NT2/D1 (cell line): ENCODE data around the gene PVALB.

Experiments
- DNase-seq: peaks from one replicate; pipeline ENCODE4 v3.0.0-alpha.2; 2011; ENCODE audit warnings: low read depth, low spot score
- H3K27me3 ChIP-seq: 2 replicates; pipeline ENCODE4 v1.6.0; 2011; ENCODE audit warnings: mild to moderate bottlenecking; ENCODE audit not compliant: insufficient read length, insufficient read depth
- H3K36me3 ChIP-seq: 2 replicates; pipeline ENCODE4 v1.6.1; 2011; ENCODE audit warnings: mild to moderate bottlenecking, low read length, mixed read lengths; ENCODE audit not compliant: insufficient read depth, insufficient read length
- H3K4me1 ChIP-seq: 2 replicates; pipeline ENCODE4 v1.5.1; 2011; ENCODE audit not compliant: insufficient read depth, insufficient read length
- H3K4me3 ChIP-seq: 2 replicates; pipeline ENCODE4 v1.5.1; 2011; ENCODE audit warnings: low read depth; ENCODE audit not compliant: insufficient read length
- H3K9ac ChIP-seq: 2 replicates; pipeline ENCODE4 v1.6.0; 2011; ENCODE audit warnings: low read depth; ENCODE audit not compliant: insufficient read length
- H3K9me3 ChIP-seq: 2 replicates; pipeline ENCODE4 v1.5.1; 2011; ENCODE audit warnings: mild to moderate bottlenecking, low read length; ENCODE audit not compliant: insufficient read depth
- SUZ12 ChIP-seq: IDR thresholded peaks from 2 replicates; pipeline ENCODE4 v1.6.1; 2011; ENCODE audit not compliant: insufficient read length, insufficient read depth; ENCODE audit errors: extremely low read depth
- YY1 ChIP-seq: IDR thresholded peaks from 2 replicates; pipeline ENCODE4 v1.6.1; 2011; ENCODE audit not compliant: insufficient read length, insufficient read depth
- ZNF274 ChIP-seq: IDR thresholded peaks from 2 replicates; pipeline ENCODE4 v1.6.1; 2011; ENCODE audit warnings: mild to moderate bottlenecking, low read depth, low read length

PVALB gene

GRCh38 chr22:36855478-36855877, 38.6 kb upstream of the PVALB start:
- Histone ChIP-seq H3K9ac (no peak overlapping the region), H3K4me1 (no peaks in the 10 kb centered on the region), H3K9me3 (peaks cover 25% of the 10 kb centered on the region; the same call in 1 of the 2 replicates), H3K36me3 (no peaks in the 10 kb centered on the region), H3K27me3 (peaks cover 12% of the 10 kb centered on the region), H3K4me3 (no peak overlapping the region)
- DNase-seq: no peak
- TF ChIP-seq YY1: no peak
- TF ChIP-seq ZNF274: no peak
- TF ChIP-seq SUZ12: no peak

- peaks cover 12% of the 10 kb centered on the region for H3K27me3 ChIP-seq
- H3K4me1 ChIP-seq: peaks cover 5% of the 10 kb centered on the region
- DNase-seq: peak; percentile 40
- TF ChIP-seq SUZ12: no peak
- no peak for TF ChIP-seq YY1
- TF ChIP-seq ZNF274: no peak
- no peak overlapping the region for H3K9ac ChIP-seq
- peaks cover 25% of the 10 kb centered on the region; the same call in 1 of the 2 replicates for H3K9me3 ChIP-seq
- H3K36me3 ChIP-seq: no peaks in the 10 kb centered on the region
- no peak overlapping the region for H3K4me3 ChIP-seq
Observed at GRCh38 chr22:36853407-36854099, 36.7 kb upstream of the PVALB start.

- no peak overlapping the region for H3K4me3 ChIP-seq
- H3K27me3 ChIP-seq: peaks cover 9% of the 10 kb centered on the region
- no peak for DNase-seq
Observed at GRCh38 chr22:36852056-36852973, 35.5 kb upstream of the PVALB start.

GRCh38 chr22:36850682-36851081, 33.8 kb upstream of the PVALB start:
- peaks cover 5% of the 10 kb centered on the region for H3K4me1 ChIP-seq
- no peak overlapping the region for H3K9ac ChIP-seq
- H3K9me3 ChIP-seq: peaks cover 10% of the 10 kb centered on the region; the same call in 1 of the 2 replicates
- DNase-seq: no peak
- H3K27me3 ChIP-seq: no peaks in the 10 kb centered on the region
- no peaks in the 10 kb centered on the region for H3K36me3 ChIP-seq
- TF ChIP-seq ZNF274 (no peak), YY1 (no peak), SUZ12 (no peak)
- H3K4me3 ChIP-seq: no peak overlapping the region

More at GRCh38 chr22:36852056-36852973, 35.5 kb upstream of the PVALB start:
- H3K9ac ChIP-seq: no peak overlapping the region
- H3K9me3 ChIP-seq: peaks cover 21% of the 10 kb centered on the region; the same call in 1 of the 2 replicates
- H3K36me3 ChIP-seq: no peaks in the 10 kb centered on the region
- H3K4me1 ChIP-seq: peaks cover 5% of the 10 kb centered on the region
- TF ChIP-seq ZNF274 (no peak), SUZ12 (no peak), YY1 (no peak)

GRCh38 chr22:36850056-36850455, 33.2 kb upstream of the PVALB start:
- Histone ChIP-seq H3K36me3 (no peaks in the 10 kb centered on the region), H3K27me3 (no peaks in the 10 kb centered on the region), H3K4me1 (peaks cover 5% of the 10 kb centered on the region), H3K9ac (no peak overlapping the region), H3K4me3 (no peak overlapping the region), H3K9me3 (0 out of 2 replicates have a peak, but pooled peaks cover 4% of the 10 kb centered on the region)
- TF ChIP-seq SUZ12 (no peak), ZNF274 (no peak), YY1 (no peak)
- DNase-seq: no peak

- no peaks in the 10 kb centered on the region for H3K36me3 ChIP-seq
- H3K9ac ChIP-seq: no peak overlapping the region
- no peaks in the 10 kb centered on the region for H3K9me3 ChIP-seq
- no peak for DNase-seq
- TF ChIP-seq ZNF274 (no peak), YY1 (no peak)
- H3K4me1 ChIP-seq: peaks cover 5% of the 10 kb centered on the region
- peaks cover 3% of the 10 kb centered on the region for H3K27me3 ChIP-seq
- no peak overlapping the region for H3K4me3 ChIP-seq
Observed at GRCh38 chr22:36846949-36847348, 30.1 kb upstream of the PVALB start.

- no peak overlapping the region for H3K4me3 ChIP-seq
- no peak for DNase-seq
- TF ChIP-seq SUZ12: no peak
- TF ChIP-seq YY1: no peak
- TF ChIP-seq ZNF274: no peak
- H3K4me1 ChIP-seq: peaks cover 5% of the 10 kb centered on the region
- no peaks in the 10 kb centered on the region for H3K9me3 ChIP-seq
- H3K36me3 ChIP-seq: no peaks in the 10 kb centered on the region
- H3K27me3 ChIP-seq: peaks cover 3% of the 10 kb centered on the region
- H3K9ac ChIP-seq: no peak overlapping the region
Observed at GRCh38 chr22:36846271-36846670, 29.4 kb upstream of the PVALB start.
